GM18951 (cell line): ENCODE results near the gene FOXJ3.

Experiments used
- POLR2A ChIP-seq: IDR thresholded peaks from 4 replicates; pipeline ENCODE4 v1.6.1; 2011; ENCODE audit warnings: mild to moderate bottlenecking; ENCODE audit not compliant: insufficient read length, insufficient read depth; ENCODE audit errors: extremely low read depth
- in situ Hi-C: fragments of 300-500 bp; cut with MboI; formaldehyde crosslinking; loops from one replicate; pipeline ENCODE4 v1.12.0; 2022; ENCODE audit warnings: low sequenced_read_pairs, mixed read lengths, inconsistent platforms; ENCODE audit not compliant: unreplicated experiment

Gene FOXJ3

DNA sequence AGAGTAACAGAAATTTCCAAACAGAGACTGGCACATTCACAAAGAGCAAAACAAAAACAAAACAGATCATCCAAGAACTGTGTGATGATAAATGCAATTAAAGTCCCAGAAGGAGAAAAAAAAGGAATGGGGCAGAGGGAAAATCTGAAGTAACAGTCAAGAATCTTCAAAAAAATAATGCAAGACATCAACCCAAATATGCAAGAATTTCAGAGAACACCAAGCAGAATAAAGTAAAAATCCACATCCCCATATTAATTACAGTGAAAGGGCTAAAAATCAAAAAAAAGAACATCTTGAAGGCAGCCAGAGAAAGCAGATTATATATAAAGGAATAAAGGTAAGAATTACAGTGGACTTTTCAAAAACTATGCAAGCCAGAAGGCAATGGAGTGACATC lies 67.1 kb downstream of the FOXJ3 start:
- in situ Hi-C loops, result no loop called here
- TF ChIP-seq POLR2A, result no peak

GRCh38 chr1:42266253-42267135 lies 68.5 kb downstream of the FOXJ3 start:
- no peak for TF ChIP-seq POLR2A
- in situ Hi-C loops, result no loop called here

DNA sequence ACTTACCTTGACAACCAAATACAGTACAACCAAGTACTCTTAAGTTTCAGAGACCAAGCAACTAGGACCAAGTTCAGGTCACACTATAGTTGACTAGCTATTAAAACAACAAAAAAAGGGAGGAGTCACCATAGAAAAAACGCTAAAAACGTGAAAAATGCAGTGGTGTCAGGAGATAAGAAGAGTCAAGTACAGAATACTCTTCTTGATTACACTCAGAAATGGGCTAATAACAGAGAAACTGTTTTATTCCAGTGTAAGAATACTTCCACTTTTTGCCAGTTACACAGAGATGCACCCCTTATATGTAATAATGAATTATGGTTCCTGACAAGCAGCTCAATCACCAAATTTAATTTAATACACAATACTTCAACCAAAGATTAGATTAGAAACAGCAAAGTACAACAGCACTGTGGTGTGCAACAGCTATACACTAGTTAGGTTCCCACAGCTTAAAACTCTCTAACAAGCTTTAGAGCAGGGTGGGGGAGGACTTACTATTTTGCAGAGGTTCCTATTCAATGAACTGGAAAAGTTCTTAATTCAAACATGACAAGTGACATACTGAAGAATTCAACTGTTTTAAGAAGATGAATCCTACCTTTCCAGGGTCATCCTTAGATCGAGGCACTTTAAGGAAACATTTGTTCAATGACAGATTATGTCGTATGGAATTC lies 70.4 kb downstream of the FOXJ3 start:
- in situ Hi-C loops, result no loop called here

GRCh38 chr1:42263019-42263418 lies 72.0 kb downstream of the FOXJ3 start:
- in situ Hi-C loops, result no loop called here
- no peak for TF ChIP-seq POLR2A

More for the DNA sequence above, 70.4 kb downstream of the FOXJ3 start:
- TF ChIP-seq POLR2A, result no peak

DNA sequence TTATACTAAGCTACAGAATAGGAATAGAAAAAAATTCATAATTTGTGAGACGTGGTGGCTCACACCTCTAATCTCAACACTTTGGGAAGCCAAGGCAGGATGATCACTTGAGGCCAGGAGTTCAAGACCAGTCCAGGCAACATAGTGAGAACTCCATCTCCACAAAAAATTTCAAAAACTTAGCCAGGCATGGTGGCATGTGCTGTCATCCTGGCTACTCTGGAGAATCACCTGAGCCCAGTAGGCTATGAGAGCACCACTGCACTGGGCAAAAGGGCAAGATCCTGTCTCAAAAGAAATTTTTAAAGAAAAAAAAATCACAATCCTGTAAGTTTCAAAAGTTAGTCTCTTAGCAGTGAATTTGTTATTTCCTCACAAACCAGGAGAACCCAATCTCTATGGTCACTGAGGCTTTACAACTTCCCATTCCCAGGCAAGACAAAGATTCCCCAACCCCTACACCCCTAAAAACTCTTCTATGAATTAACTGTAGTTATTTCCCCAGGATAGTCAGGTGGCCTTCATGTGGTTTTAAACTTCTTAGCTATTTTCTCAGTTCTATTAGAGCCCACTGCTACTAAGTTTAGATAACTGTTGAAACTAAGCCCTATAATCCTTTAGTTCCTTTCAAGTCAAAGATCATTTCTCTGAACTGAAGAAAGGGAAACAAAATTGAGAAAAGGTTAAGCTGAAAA lies 74.5 kb downstream of the FOXJ3 start:
- in situ Hi-C loops, result no loop called here
- no peak for TF ChIP-seq POLR2A

DNA sequence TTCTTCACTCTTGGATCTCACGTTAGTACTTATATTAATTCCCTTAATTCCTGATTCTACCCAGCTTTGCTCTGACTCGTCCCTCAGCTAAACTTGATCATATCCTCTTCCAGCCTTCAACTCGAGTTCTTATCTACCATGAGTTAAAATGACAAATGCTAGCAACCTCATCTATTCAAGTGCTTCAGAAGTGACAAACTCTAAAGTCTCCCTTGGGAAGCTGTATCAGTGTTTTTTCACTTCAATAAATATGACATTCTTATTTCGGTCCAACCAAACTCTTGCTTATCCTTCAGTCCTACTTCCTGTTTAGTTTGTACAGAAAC lies 75.3 kb downstream of the FOXJ3 start:
- TF ChIP-seq POLR2A, result no peak
- in situ Hi-C loops, result no loop called here

DNA sequence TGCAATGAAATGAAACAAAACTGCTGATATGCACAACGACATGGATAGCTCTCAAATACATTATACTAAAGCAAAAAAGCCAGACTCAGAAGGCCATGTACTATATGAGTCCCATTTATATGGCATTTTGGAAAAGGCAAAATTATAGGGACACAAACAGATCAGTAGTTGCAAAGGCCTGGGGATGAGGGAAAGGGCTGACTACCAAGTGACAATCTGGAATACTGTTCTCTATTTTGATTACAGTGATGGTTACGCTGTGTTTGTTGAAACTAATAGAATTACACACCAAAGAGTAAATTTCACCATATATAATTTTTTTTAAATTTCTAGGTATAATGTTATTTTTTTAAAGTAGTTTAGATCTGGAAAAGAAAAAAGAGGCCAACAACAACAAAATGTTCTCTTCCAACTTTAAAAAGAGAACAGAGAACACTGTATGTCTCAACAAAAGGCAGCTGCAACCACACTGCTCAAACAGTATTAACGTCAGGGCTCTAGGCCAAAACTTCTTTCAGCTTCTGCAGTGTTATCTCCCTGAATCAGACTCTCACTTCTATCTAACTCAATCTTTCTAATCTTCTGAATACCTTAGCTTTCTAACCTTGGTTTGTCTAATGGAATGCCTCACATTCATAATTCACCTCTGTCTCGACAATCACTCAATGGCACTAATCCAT lies 75.8 kb downstream of the FOXJ3 start:
- TF ChIP-seq POLR2A, result no peak
- in situ Hi-C loops, result no loop called here

GRCh38 chr1:42258218-42258617 lies 76.8 kb downstream of the FOXJ3 start:
- in situ Hi-C loops, result no loop called here

DNA sequence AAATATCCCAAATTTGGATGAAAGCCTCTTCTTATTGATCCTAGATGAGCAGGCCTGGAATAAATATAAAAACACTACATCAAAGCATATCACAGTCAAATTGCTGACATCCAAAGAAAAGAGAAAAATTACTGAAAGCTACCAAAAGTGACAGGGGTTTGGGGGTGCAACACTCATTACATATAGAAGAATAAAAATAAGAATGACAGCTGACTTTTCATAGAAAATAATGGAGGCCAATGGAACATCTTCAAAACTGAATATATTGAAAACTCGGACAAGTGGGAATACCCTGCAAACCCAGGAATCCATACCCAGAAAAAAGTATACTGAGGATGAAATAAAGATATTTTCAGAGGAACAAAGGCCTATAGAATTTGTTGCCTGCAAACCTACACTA lies 84.0 kb downstream of the FOXJ3 start:
- in situ Hi-C loops, result no loop called here
- no peak for TF ChIP-seq POLR2A

More at GRCh38 chr1:42258218-42258617, 76.8 kb downstream of the FOXJ3 start:
- no peak for TF ChIP-seq POLR2A

DNA sequence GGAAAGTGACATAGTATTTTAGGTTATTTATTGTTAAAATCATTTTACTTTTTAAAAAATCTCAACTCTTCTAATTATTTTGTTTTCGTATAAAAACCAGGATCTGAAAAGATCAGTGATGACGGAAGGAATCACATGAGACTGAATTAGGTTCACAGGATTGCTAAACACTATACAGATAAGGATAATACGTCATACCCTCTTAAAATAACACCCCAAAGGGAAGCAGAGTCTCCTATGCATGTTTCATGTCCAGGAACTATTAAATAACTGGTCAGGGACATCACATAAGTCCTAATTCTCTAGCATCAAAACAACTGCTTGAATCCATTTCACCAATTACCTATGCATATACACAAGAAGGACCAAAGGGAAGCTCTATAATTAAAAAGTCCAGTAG lies 84.9 kb downstream of the FOXJ3 start:
- in situ Hi-C loops, result no loop called here
- TF ChIP-seq POLR2A, result no peak

DNA sequence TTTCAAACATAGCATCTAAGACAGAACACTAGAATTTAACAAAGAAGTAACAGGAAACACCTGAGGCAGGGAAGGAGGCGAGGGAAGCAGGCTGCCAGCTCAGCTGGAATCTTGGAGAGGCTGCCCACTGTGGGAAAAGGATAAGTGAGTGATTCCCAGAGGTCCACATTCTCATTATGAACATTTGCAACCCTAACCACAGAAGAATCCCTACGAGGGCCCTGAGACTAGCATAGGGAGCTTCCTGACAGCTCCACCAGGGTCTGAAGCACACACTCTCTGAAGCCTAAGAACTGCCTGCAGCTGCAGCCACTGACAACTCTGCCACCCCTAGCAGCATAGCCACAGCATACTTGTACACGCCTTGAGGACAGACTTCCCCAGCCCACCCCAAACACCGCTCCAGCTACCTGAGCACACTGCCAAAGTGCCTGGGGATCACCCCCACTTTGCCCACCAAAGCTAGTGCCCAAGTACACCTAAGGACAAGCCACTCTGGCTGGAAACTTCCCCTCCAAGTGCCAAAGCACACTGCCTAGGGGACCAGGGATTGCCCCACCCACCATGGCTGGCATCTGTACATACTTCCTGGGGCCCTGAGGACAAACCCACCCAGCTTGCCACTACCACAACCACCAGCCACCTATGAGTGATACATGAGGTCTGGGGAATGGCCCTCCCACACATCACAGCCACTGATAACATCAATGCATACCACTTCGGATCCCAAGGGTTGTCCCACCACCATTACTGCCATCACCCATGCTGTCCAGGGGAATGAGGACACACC lies 93.9 kb downstream of the FOXJ3 start:
- in situ Hi-C loops, result no loop called here
- no peak for TF ChIP-seq POLR2A

- TF ChIP-seq POLR2A, result no peak
- in situ Hi-C loops, result no loop called here
Observed at GRCh38 chr1:42239555-42239954, 95.5 kb downstream of the FOXJ3 start.

- in situ Hi-C loops, result no loop called here
- TF ChIP-seq POLR2A, result no peak
Observed at GRCh38 chr1:42239041-42239440, 96.0 kb downstream of the FOXJ3 start.

DNA sequence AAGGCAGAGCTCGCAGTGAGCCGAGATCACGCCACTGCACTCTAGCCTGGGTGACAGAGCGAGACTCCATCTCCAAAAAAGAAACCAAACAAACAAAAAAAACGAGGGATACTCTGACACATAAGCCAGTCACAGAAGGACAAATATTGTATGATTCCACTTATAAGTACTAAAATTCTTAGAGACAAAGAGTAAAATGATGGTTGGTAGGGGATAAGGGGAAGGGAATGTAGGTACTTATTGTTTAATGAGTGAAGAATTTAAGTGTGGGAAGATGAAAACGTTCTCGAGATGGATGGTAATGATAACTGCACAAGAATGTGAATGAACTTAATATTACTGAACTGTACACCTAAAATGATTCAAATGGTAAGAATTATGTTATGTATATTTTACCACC lies 103.8 kb downstream of the FOXJ3 start:
- in situ Hi-C loops, result no loop called here
- no peak for TF ChIP-seq POLR2A
